ENCODE results near the gene HBG1.

The HBG1 gene

DNA sequence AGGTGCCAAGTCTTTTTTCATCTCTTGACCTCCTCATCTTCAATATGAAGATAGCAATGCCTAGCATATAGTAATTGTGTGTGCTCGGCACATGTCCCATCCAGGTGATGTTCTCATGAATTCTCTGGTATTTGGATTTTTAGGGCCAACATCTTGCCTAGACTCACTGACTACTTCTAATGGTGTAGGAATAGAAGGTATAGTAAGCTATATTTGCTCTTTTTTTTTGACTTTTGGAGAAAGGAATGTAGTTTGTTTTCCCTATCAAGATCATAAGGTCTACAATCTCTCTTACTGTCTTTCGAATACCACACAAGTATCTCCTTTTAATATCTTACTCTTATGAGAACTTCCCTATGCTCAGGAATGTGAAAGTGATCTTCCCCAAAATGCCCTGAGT, 18.5 kb downstream of the HBG1 start:
- Histone ChIP-seq H3K27me3 (no peaks in the 10 kb centered on the region), H3K36me3 (no peaks in the 10 kb centered on the region), H3K4me1 (ENCODE audit: control insufficient read depth in 1 of 2, insufficient read depth in 1 of 2, low read depth in 1 of 2, low read length in 1 of 2) (no peaks in the 10 kb centered on the region), H3K9me3 (no peaks in the 10 kb centered on the region), H3K4me3 (ENCODE audit: low read depth in 1 of 2, low read length in 1 of 2) (no peak overlapping the region), H3K27ac (no peak overlapping the region)
- TF ChIP-seq, protein P1, sequence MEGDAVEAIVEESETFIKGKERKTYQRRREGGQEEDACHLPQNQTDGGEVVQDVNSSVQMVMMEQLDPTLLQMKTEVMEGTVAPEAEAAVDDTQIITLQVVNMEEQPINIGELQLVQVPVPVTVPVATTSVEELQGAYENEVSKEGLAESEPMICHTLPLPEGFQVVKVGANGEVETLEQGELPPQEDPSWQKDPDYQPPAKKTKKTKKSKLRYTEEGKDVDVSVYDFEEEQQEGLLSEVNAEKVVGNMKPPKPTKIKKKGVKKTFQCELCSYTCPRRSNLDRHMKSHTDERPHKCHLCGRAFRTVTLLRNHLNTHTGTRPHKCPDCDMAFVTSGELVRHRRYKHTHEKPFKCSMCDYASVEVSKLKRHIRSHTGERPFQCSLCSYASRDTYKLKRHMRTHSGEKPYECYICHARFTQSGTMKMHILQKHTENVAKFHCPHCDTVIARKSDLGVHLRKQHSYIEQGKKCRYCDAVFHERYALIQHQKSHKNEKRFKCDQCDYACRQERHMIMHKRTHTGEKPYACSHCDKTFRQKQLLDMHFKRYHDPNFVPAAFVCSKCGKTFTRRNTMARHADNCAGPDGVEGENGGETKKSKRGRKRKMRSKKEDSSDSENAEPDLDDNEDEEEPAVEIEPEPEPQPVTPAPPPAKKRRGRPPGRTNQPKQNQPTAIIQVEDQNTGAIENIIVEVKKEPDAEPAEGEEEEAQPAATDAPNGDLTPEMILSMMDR (IDR thresholded peaks at IDR 0.05): no peak

- Histone ChIP-seq H3K27ac (no peak overlapping the region), H3K36me3 (no peaks in the 10 kb centered on the region)
These were observed 19.4 kb downstream of the HBG1 start for GRCh38 chr11:5230266-5230665.

GRCh38 chr11:5229796-5230195, 19.9 kb downstream of the HBG1 start:
- Histone ChIP-seq H3K4me3 (ENCODE audit: low read depth in 1 of 2, low read length in 1 of 2) (no peak overlapping the region), H3K9me3 (no peaks in the 10 kb centered on the region), H3K36me3 (no peaks in the 10 kb centered on the region), H3K27me3 (no peaks in the 10 kb centered on the region), H3K4me1 (ENCODE audit: control insufficient read depth in 1 of 2, insufficient read depth in 1 of 2, low read depth in 1 of 2, low read length in 1 of 2) (no peaks in the 10 kb centered on the region), H3K27ac (no peak overlapping the region)
- TF ChIP-seq, protein P1 (IDR thresholded peaks at IDR 0.05): no peak

More at GRCh38 chr11:5230266-5230665, 19.4 kb downstream of the HBG1 start:
- TF ChIP-seq, protein P1 (IDR thresholded peaks at IDR 0.05): no peak
- Histone ChIP-seq H3K4me1 (ENCODE audit: control insufficient read depth in 1 of 2, insufficient read depth in 1 of 2, low read depth in 1 of 2, low read length in 1 of 2) (no peaks in the 10 kb centered on the region), H3K27me3 (no peaks in the 10 kb centered on the region), H3K4me3 (ENCODE audit: low read depth in 1 of 2, low read length in 1 of 2) (no peak overlapping the region), H3K9me3 (no peaks in the 10 kb centered on the region)

DNA sequence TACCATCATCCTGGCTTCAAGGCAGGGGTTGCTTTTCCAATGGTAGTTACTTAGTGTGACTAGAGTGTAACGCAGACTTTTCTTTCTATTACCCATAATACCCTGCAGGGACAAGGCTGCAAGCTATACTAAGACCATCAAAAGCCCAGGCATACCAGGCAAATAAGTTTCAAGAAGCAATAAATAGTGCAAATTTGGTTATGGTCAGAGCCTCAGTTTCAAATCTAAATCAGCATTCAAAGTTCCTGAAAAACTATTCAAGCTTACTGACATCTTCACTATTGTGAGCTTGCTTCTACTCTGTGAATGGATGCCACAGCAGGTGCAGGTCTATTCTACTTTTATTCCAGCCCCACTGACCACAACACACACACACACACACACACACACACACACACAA, 20.3 kb downstream of the HBG1 start:
- Histone ChIP-seq H3K27me3 (no peaks in the 10 kb centered on the region), H3K4me1 (ENCODE audit: control insufficient read depth in 1 of 2, insufficient read depth in 1 of 2, low read depth in 1 of 2, low read length in 1 of 2) (no peaks in the 10 kb centered on the region), H3K36me3 (no peaks in the 10 kb centered on the region), H3K27ac (no peak overlapping the region), H3K4me3 (ENCODE audit: low read depth in 1 of 2, low read length in 1 of 2) (no peak overlapping the region), H3K9me3 (no peaks in the 10 kb centered on the region)
- TF ChIP-seq, protein P1 (IDR thresholded peaks at IDR 0.05): no peak

DNA sequence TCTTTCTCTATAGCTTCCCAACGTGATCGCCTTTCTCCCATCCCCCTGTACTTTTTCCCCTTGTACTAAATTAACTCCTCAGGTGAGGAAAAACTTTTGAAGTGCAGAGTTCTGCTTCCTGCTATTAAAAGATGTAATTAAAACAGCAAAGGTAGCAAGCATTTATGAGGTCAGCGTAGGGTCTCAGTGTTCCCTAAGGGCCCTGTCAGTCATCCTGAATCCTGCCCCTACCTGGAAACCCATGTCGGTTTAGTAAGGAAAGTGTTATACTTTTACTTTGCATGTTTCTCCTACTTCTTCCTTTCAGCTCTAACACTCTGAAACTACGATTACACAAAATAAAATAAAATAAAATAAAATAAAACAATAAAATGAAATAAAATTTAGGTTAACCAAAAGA, 21.5 kb downstream of the HBG1 start:
- TF ChIP-seq, protein P1 (IDR thresholded peaks at IDR 0.05): no peak
- H3K4me3 ChIP-seq (ENCODE audit: low read depth in 1 of 2, low read length in 1 of 2): no peak overlapping the region
- H3K4me1 ChIP-seq (ENCODE audit: control insufficient read depth in 1 of 2, insufficient read depth in 1 of 2, low read depth in 1 of 2, low read length in 1 of 2): no peaks in the 10 kb centered on the region
- H3K9me3 ChIP-seq: no peaks in the 10 kb centered on the region
- no peaks in the 10 kb centered on the region for H3K36me3 ChIP-seq
- H3K27me3 ChIP-seq: no peaks in the 10 kb centered on the region
- H3K27ac ChIP-seq: no peak overlapping the region

GRCh38 chr11:5227681-5228080, 22.0 kb downstream of the HBG1 start:
- H3K9me3 ChIP-seq: no peaks in the 10 kb centered on the region
- TF ChIP-seq, protein P1 (IDR thresholded peaks at IDR 0.05): no peak

More at GRCh38 chr11:5227681-5228080, 22.0 kb downstream of the HBG1 start:
- Histone ChIP-seq H3K36me3 (no peaks in the 10 kb centered on the region), H3K4me3 (ENCODE audit: low read depth in 1 of 2, low read length in 1 of 2) (no peak overlapping the region), H3K4me1 (ENCODE audit: control insufficient read depth in 1 of 2, insufficient read depth in 1 of 2, low read depth in 1 of 2, low read length in 1 of 2) (no peaks in the 10 kb centered on the region), H3K27ac (no peak overlapping the region), H3K27me3 (no peaks in the 10 kb centered on the region)

Measured in neutrophil (primary cell).